Left lung (tissue), 10 donors: Measurements from ENCODE around the gene TCF12. TPM values are rescaled to one million over a fixed set of nuclear protein-coding genes. Genes with fewer than 3 reads are reported as not detected.

ENCODE experiments used
- ATAC-seq: fragments of 200-7000 bp; cut with Tn5 transposase; one replicate; pipeline ENCODE4 v1.9.1; 2020; ENCODE audit warnings: moderate library complexity
- DNase-seq, 4 donors: peaks; one replicate each; pipeline ENCODE4 v3.0.0-alpha.2; 2013 to 2020
- H3K27ac ChIP-seq, 2 donors: fragments of 200-600 bp; sonication (generic) in 1 of 2; one replicate each; pipeline versions ENCODE4 v1.5.0 to v1.8.0; 2020 to 2021
- H3K27me3 ChIP-seq, 2 donors: fragments of 200-600 bp; sonication (generic) in 1 of 2; one replicate each; pipeline versions ENCODE4 v1.5.0 to v1.8.0; 2020 to 2021
- H3K36me3 ChIP-seq, 2 donors: fragments of 200-600 bp; sonication (generic) in 1 of 2; one replicate each; pipeline versions ENCODE4 v1.5.0 to v1.8.0; 2020 to 2021
- H3K4me1 ChIP-seq, 2 donors: fragments of 200-600 bp; one replicate each; pipeline ENCODE4 v1.8.0; 2021
- H3K4me3 ChIP-seq, 2 donors: fragments of 200-600 bp; sonication (generic) in 1 of 2; one replicate each; pipeline versions ENCODE4 v1.5.0 to v1.8.0; 2020 to 2021; ENCODE audit warnings: mild to moderate bottlenecking in 1 of 2
- H3K9me3 ChIP-seq, 2 donors: fragments of 200-600 bp; sonication (generic) in 1 of 2; one replicate each; pipeline versions ENCODE4 v1.5.0 to v1.8.0; 2020 to 2021
- CTCF ChIP-seq, 2 donors: fragments of 200-600 bp; sonication (generic) in 1 of 2; IDR thresholded peaks; one replicate each; pipeline versions ENCODE4 v1.5.0 to v1.8.0; 2021; ENCODE audit warnings: antibody characterized with exemption in 2 of 2
- intact Hi-C, 2 donors: fragments of 100-400 bp; cut with DNase I; formaldehyde crosslinking; loops; one replicate each; pipeline versions ENCODE4 v1.11.2 to v1.14.2; 2022
- polyA plus RNA-seq, 6 donors: library from polyadenylated mRNA; unstranded; fragments of 120-200 nt; gene quantifications; one replicate each; pipeline ENCODE4 v1.2.1, GENCODE V29; 2013; ENCODE audit not compliant: insufficient read length in 6 of 6
- total RNA-seq, 2 donors: library from RNA; stranded (reverse); fragmentation: NEBNext Ultra II Directional; extraction: Animal tissue kit (Norgen Biotek cat#: 25700); gene quantifications; one replicate each; pipeline ENCODE4 v1.2.1, GENCODE V29; 2021
- donor health status: DM: no; HTN: yes; CAD: no.
- donor health status: DM: no; HTN: no; CAD: no.

The TCF12 gene
- total and polyA plus RNA-seq, 8 donors, result 106 to 148 (median 130) TPM

DNA sequence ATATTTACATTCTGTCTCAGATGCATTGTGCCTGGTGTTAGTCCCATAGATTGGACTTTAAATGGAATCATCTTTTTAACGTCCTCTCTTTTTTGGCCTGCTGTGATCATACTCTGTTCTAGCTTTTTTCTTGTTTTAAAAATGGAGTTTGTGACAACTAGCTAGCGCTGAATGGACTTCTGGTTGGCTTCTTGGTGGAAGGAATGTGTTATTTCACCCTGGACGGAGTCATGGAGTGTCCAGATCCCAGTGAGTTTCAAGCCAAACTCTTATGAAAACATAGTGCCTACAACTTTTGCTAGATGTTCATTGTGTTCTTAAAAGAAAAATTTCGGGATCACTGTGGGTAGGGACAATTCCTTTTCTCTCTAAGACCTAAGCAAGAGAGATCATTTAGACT lies 192.6 kb downstream of the TCF12 start:
- Histone ChIP-seq H3K4me3 (no peak overlapping the region), H3K27ac (no peak overlapping the region), H3K9me3 (no peaks in the 10 kb centered on the region), H3K36me3 (no peaks in the 10 kb centered on the region), H3K4me1 (peaks cover 9% of the 10 kb centered on the region in 2 donors), H3K27me3 (no peaks in the 10 kb centered on the region)
- ATAC-seq (no peak), DNase-seq (no peak)
- TF ChIP-seq CTCF (IDR thresholded peaks at IDR 0.05), result no peak
- intact Hi-C loops, result no loop called here

GRCh38 chr15:57112178-57112577 lies 193.7 kb downstream of the TCF12 start:
- ATAC-seq (no peak), DNase-seq (no peak)
- Histone ChIP-seq H3K4me1 (peaks cover 9% of the 10 kb centered on the region in 2 donors), H3K9me3 (no peaks in the 10 kb centered on the region), H3K4me3 (no peak overlapping the region), H3K36me3 (no peaks in the 10 kb centered on the region), H3K27ac (no peak overlapping the region), H3K27me3 (no peaks in the 10 kb centered on the region)
- intact Hi-C loops, result no loop called here
- TF ChIP-seq CTCF (IDR thresholded peaks at IDR 0.05), result no peak

- H3K27ac ChIP-seq, result no peak overlapping the region
- no peak for TF ChIP-seq CTCF (IDR thresholded peaks at IDR 0.05)
- ATAC-seq, result peak; percentile 86
Measured at GRCh38 chr15:57114070-57114469, 195.6 kb downstream of the TCF12 start.

GRCh38 chr15:57118013-57118799 lies 199.8 kb downstream of the TCF12 start:
- no peak for TF ChIP-seq CTCF (IDR thresholded peaks at IDR 0.05)
- Histone ChIP-seq H3K9me3 (no peaks in the 10 kb centered on the region), H3K27me3 (no peaks in the 10 kb centered on the region), H3K4me1 (peaks cover 15 to 25% of the 10 kb centered on the region in 2 donors), H3K36me3 (no peaks in the 10 kb centered on the region), H3K4me3 (no peak overlapping the region), H3K27ac (no peak overlapping the region)
- intact Hi-C loops, result no loop called here
- ATAC-seq, result peak; percentile 25
- DNase-seq, result no peak

More at GRCh38 chr15:57114070-57114469, 195.6 kb downstream of the TCF12 start:
- Histone ChIP-seq H3K27me3 (no peaks in the 10 kb centered on the region), H3K4me1 (peaks cover 9 to 18% of the 10 kb centered on the region in 2 donors), H3K9me3 (no peaks in the 10 kb centered on the region), H3K4me3 (no peak overlapping the region), H3K36me3 (no peaks in the 10 kb centered on the region)
- intact Hi-C loops, result no loop called here
- DNase-seq, result peak in 1 of 4 donors; percentile 59

GRCh38 chr15:57122080-57122840 lies 203.8 kb downstream of the TCF12 start:
- peaks cover 7 to 16% of the 10 kb centered on the region in 2 donors for H3K4me1 ChIP-seq
- no peak for DNase-seq
- no peaks in the 10 kb centered on the region for H3K36me3 ChIP-seq
- intact Hi-C loops, result no loop called here
- H3K27ac ChIP-seq, result no peak overlapping the region
- no peak for TF ChIP-seq CTCF (IDR thresholded peaks at IDR 0.05)
- no peaks in the 10 kb centered on the region for H3K9me3 ChIP-seq
- ATAC-seq, result no peak
- H3K4me3 ChIP-seq, result no peak overlapping the region
- H3K27me3 ChIP-seq, result no peaks in the 10 kb centered on the region
